Neutrophil (primary cell): Measurements from ENCODE around the gene KDM2A.

Experiments
- H3K27ac ChIP-seq: fragments of 200-600 bp; sonication (generic); 2 replicates; pipeline ENCODE4 v1.5.1; 2016; ENCODE audit warnings: mild to moderate bottlenecking, moderate library complexity
- H3K27me3 ChIP-seq: fragments of 200-600 bp; sonication (generic); 2 replicates; pipeline ENCODE4 v1.6.0; 2016; ENCODE audit warnings: mild to moderate bottlenecking
- H3K36me3 ChIP-seq: fragments of 200-600 bp; sonication (generic); 2 replicates; pipeline ENCODE4 v1.5.1; 2017
- H3K4me1 ChIP-seq, 2 experiments: fragments of 200-600 bp in 1 of 2; sonication (generic) in 1 of 2; 1 replicate in 1 of 2; 2 replicates in 1 of 2; pipeline versions ENCODE4 v1.5.1 to v1.6.1; 2013 to 2016; ENCODE audit warnings: low read depth in 1 of 2, low read length in 1 of 2, mild to moderate bottlenecking in 1 of 2, moderate library complexity in 1 of 2; ENCODE audit not compliant: control insufficient read depth in 1 of 2, insufficient read depth in 1 of 2
- H3K4me3 ChIP-seq, 2 experiments: fragments of 200-600 bp in 1 of 2; sonication (generic) in 1 of 2; 1 replicate in 1 of 2; 2 replicates in 1 of 2; pipeline ENCODE4 v1.5.1; 2013 to 2016; ENCODE audit warnings: low read depth in 1 of 2, low read length in 1 of 2, mild to moderate bottlenecking in 1 of 2, moderate library complexity in 1 of 2
- H3K9me3 ChIP-seq: fragments of 200-600 bp; sonication (generic); 2 replicates; pipeline ENCODE4 v1.5.1; 2016
- TF ChIP-seq, protein P1 (sequence below): fragments of 200-600 bp; sonication (generic); IDR thresholded peaks from 2 replicates; pipeline ENCODE4 v1.5.1; 2016; ENCODE audit warnings: antibody characterized with exemption

Gene KDM2A

DNA sequence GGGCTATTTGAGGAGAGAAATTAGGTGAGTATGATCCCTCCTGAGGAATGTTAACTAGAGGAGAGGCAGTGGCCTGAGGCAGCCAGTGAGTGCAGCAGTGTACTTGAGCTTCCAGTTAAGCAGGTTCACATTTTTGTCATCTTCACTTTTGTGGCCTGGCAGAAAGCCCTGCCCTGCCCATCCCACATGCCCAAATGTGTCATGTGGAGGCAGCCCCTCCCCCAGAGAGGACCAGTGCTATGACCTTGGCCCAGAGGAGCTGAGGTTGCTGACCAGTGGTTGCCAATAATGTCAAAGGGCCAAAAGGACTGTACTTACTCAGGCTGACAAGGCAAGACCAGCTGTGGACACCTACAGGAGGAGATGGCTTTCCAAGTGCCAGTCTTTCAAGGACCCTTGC lies 129.6 kb downstream of the KDM2A start:
- TF ChIP-seq, protein P1, sequence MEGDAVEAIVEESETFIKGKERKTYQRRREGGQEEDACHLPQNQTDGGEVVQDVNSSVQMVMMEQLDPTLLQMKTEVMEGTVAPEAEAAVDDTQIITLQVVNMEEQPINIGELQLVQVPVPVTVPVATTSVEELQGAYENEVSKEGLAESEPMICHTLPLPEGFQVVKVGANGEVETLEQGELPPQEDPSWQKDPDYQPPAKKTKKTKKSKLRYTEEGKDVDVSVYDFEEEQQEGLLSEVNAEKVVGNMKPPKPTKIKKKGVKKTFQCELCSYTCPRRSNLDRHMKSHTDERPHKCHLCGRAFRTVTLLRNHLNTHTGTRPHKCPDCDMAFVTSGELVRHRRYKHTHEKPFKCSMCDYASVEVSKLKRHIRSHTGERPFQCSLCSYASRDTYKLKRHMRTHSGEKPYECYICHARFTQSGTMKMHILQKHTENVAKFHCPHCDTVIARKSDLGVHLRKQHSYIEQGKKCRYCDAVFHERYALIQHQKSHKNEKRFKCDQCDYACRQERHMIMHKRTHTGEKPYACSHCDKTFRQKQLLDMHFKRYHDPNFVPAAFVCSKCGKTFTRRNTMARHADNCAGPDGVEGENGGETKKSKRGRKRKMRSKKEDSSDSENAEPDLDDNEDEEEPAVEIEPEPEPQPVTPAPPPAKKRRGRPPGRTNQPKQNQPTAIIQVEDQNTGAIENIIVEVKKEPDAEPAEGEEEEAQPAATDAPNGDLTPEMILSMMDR: no peak
- Histone ChIP-seq H3K27ac (no peak overlapping the region), H3K9me3 (no peaks in the 10 kb centered on the region), H3K27me3 (no peaks in the 10 kb centered on the region), H3K4me1 (no peaks in the 10 kb centered on the region), H3K36me3 (peaks cover 98% of the 10 kb centered on the region), H3K4me3 (no peak overlapping the region)

DNA sequence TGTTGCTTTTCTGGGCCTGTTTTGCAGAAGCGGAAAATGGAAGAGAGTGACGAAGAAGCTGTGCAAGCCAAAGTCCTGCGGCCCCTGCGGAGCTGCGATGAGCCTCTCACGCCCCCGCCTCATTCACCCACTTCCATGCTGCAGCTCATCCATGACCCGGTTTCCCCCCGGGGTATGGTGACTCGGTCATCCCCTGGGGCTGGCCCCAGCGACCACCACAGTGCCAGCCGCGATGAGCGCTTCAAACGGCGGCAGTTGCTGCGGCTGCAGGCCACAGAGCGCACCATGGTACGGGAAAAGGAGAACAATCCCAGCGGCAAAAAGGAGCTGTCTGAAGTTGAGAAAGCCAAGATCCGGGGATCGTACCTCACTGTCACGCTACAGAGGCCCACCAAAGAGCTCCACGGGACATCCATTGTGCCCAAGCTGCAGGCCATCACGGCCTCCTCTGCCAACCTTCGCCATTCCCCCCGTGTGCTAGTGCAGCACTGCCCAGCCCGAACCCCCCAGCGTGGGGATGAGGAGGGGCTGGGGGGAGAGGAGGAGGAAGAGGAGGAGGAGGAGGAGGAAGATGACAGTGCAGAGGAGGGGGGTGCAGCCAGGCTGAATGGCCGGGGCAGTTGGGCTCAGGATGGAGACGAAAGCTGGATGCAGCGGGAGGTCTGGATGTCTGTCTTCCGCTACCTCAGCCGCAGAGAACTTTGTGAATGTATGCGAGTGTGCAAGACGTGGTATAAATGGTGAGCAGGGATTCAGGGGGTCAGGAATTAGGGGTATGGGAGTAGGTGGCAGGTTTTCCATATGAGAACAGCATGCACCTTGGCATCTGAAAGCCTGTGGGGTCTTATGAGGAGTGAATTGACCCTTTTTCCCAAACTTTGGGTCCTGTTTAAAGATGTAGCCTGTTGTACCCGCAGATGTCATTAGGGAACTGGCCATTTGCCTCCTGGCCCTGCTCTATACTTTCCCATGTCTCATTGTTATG lies 131.3 kb downstream of the KDM2A start:
- TF ChIP-seq, protein P1: no peak
- no peaks in the 10 kb centered on the region for H3K27me3 ChIP-seq
- no peak overlapping the region for H3K27ac ChIP-seq
- H3K9me3 ChIP-seq: no peaks in the 10 kb centered on the region
- H3K36me3 ChIP-seq: peaks cover 98% of the 10 kb centered on the region
- no peak overlapping the region for H3K4me3 ChIP-seq
- H3K4me1 ChIP-seq: no peaks in the 10 kb centered on the region

GRCh38 chr11:67251841-67252240 lies 132.8 kb downstream of the KDM2A start:
- Histone ChIP-seq H3K27ac (no peak overlapping the region), H3K4me3 (no peak overlapping the region), H3K36me3 (peaks cover 99% of the 10 kb centered on the region), H3K4me1 (no peaks in the 10 kb centered on the region), H3K27me3 (no peaks in the 10 kb centered on the region), H3K9me3 (no peaks in the 10 kb centered on the region)
- TF ChIP-seq, protein P1: no peak

GRCh38 chr11:67252831-67253239 lies 133.8 kb downstream of the KDM2A start:
- H3K4me3 ChIP-seq: no peak overlapping the region

GRCh38 chr11:67253872-67254624 lies 135.0 kb downstream of the KDM2A start:
- TF ChIP-seq, protein P1: no peak
- Histone ChIP-seq H3K4me3 (no peak overlapping the region), H3K27me3 (no peaks in the 10 kb centered on the region), H3K9me3 (no peaks in the 10 kb centered on the region), H3K27ac (no peak overlapping the region), H3K36me3 (peaks cover 93% of the 10 kb centered on the region), H3K4me1 (no peaks in the 10 kb centered on the region)

More at GRCh38 chr11:67252831-67253239, 133.8 kb downstream of the KDM2A start:
- TF ChIP-seq, protein P1: no peak
- peak overlapping the region; percentile 32 for H3K27ac ChIP-seq
- H3K4me1 ChIP-seq: no peaks in the 10 kb centered on the region
- H3K27me3 ChIP-seq: no peaks in the 10 kb centered on the region
- H3K9me3 ChIP-seq: no peaks in the 10 kb centered on the region
- peaks cover 98% of the 10 kb centered on the region for H3K36me3 ChIP-seq
